ENCODE data around the gene SPTLC3.
"Not testable (repeated sequence)": the region's sequence is repeated elsewhere in the genome, so short reads cannot be mapped to it uniquely, and the experiment has no call there.

The SPTLC3 gene

GRCh38 chr20:12976720-12977309 is 32.0 kb upstream of the SPTLC3 start:
- Histone ChIP-seq H3K27ac (ENCODE audit: low read length) (no peak overlapping the region), H3K79me2 (ENCODE audit: low read length) (no peaks in the 10 kb centered on the region), H4K20me1 (ENCODE audit: insufficient read depth, low read length) (no peaks in the 10 kb centered on the region), H3K4me3 (ENCODE audit: low read length) (no peak overlapping the region), H3K27me3 (ENCODE audit: low read depth, low read length) (peaks cover 17% of the 10 kb centered on the region; the same call in 1 of the 2 replicates), H2AFZ (ENCODE audit: low read depth, low read length) (no peak overlapping the region), H3K9me3 (ENCODE audit: insufficient read depth, low read length) (no peaks in the 10 kb centered on the region), H3K36me3 (replicated peaks; ENCODE audit: low read depth, low read length) (no peaks in the 10 kb centered on the region), H3K9ac (ENCODE audit: low read length) (no peak overlapping the region), H3K4me1 (ENCODE audit: low read length) (no peaks in the 10 kb centered on the region), H3K4me2 (ENCODE audit: low read length) (no peak overlapping the region)
- TF ChIP-seq, protein P1, sequence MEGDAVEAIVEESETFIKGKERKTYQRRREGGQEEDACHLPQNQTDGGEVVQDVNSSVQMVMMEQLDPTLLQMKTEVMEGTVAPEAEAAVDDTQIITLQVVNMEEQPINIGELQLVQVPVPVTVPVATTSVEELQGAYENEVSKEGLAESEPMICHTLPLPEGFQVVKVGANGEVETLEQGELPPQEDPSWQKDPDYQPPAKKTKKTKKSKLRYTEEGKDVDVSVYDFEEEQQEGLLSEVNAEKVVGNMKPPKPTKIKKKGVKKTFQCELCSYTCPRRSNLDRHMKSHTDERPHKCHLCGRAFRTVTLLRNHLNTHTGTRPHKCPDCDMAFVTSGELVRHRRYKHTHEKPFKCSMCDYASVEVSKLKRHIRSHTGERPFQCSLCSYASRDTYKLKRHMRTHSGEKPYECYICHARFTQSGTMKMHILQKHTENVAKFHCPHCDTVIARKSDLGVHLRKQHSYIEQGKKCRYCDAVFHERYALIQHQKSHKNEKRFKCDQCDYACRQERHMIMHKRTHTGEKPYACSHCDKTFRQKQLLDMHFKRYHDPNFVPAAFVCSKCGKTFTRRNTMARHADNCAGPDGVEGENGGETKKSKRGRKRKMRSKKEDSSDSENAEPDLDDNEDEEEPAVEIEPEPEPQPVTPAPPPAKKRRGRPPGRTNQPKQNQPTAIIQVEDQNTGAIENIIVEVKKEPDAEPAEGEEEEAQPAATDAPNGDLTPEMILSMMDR (IDR thresholded peaks at IDR 0.05; ENCODE audit: low read depth, low read length) = no peak
- TF ChIP-seq EZH2phosphoT487 (IDR thresholded peaks at IDR 0.05; ENCODE audit: low read depth) = no peak

DNA sequence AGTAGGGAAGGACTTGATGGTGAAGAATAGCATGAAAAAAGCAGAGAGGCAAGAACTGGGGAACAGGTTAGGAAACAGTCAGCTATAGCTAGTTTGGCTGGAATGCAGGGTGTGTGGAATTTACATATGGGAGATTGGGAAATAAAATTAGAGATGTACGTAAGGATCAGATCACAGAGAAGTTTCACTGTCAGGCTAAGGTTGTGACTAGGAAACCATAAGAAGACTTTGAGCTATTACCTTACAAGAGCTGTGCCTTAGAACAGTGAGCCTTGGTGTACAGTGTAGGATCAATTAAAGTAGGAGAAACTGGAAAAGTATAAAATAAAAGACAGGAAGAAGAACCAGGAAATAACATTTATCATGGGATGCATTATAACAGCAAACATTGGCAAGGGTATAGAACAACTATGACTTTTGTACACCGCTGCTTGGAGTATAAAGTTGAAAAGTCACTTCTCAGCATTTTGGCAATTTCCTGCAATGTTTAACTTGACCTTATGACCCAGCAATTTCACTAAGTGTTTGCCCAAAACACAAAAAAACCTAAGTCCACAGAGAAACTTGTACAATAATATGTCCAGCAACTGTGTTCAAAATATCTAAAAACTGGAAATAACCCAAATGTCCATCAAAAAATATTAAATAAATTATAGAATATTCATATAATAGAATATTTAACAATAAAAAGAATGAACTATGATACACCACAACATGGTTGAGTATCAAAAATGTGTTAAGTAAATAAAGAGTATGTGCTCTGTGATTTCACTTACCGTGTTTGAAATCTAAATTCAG is 31.2 kb upstream of the SPTLC3 start:
- no peaks in the 10 kb centered on the region for H4K20me1 ChIP-seq (ENCODE audit: insufficient read depth, low read length)
- peaks cover 17% of the 10 kb centered on the region; the same call in 1 of the 2 replicates for H3K27me3 ChIP-seq (ENCODE audit: low read depth, low read length)
- H3K9me3 ChIP-seq (ENCODE audit: insufficient read depth, low read length) = no peaks in the 10 kb centered on the region
- H3K9ac ChIP-seq (ENCODE audit: low read length) = no peak overlapping the region
- no peaks in the 10 kb centered on the region for H3K79me2 ChIP-seq (ENCODE audit: low read length)
- TF ChIP-seq, protein P1 (IDR thresholded peaks at IDR 0.05; ENCODE audit: low read depth, low read length) = no peak
- no peak for TF ChIP-seq EZH2phosphoT487 (IDR thresholded peaks at IDR 0.05; ENCODE audit: low read depth)
- no peak overlapping the region for H2AFZ ChIP-seq (ENCODE audit: low read depth, low read length)
- H3K4me2 ChIP-seq (ENCODE audit: low read length) = no peak overlapping the region
- H3K27ac ChIP-seq (ENCODE audit: low read length) = no peak overlapping the region
- no peak overlapping the region for H3K4me3 ChIP-seq (ENCODE audit: low read length)
- H3K4me1 ChIP-seq (ENCODE audit: low read length) = no peaks in the 10 kb centered on the region
- H3K36me3 ChIP-seq (replicated peaks; ENCODE audit: low read depth, low read length) = no peaks in the 10 kb centered on the region

DNA sequence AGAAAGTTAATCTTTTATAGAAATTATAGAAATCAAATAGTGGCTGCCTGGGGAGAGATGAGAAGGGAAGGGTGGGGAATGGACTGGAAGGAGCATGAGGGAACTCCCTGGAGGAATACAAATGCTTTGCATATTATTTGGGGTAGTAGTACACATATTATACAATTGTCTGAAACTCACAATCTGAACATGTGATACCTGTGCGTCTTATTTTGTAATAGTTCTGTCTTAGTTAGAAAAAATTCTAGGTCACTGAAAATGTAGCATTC is 30.7 kb upstream of the SPTLC3 start:
- H2AFZ ChIP-seq (ENCODE audit: low read depth, low read length) = no peak overlapping the region
- H3K4me2 ChIP-seq (ENCODE audit: low read length) = no peak overlapping the region
- no peaks in the 10 kb centered on the region for H3K36me3 ChIP-seq (replicated peaks; ENCODE audit: low read depth, low read length)
- no peaks in the 10 kb centered on the region for H4K20me1 ChIP-seq (ENCODE audit: insufficient read depth, low read length)
- no peaks in the 10 kb centered on the region for H3K79me2 ChIP-seq (ENCODE audit: low read length)
- no peaks in the 10 kb centered on the region for H3K9me3 ChIP-seq (ENCODE audit: insufficient read depth, low read length)
- H3K27ac ChIP-seq (ENCODE audit: low read length) = no peak overlapping the region
- no peak overlapping the region for H3K9ac ChIP-seq (ENCODE audit: low read length)
- no peaks in the 10 kb centered on the region for H3K4me1 ChIP-seq (ENCODE audit: low read length)
- H3K27me3 ChIP-seq (ENCODE audit: low read depth, low read length) = peaks cover 17% of the 10 kb centered on the region; the same call in 1 of the 2 replicates
- no peak for TF ChIP-seq EZH2phosphoT487 (IDR thresholded peaks at IDR 0.05; ENCODE audit: low read depth)
- TF ChIP-seq, protein P1 (IDR thresholded peaks at IDR 0.05; ENCODE audit: low read depth, low read length) = no peak
- no peak overlapping the region for H3K4me3 ChIP-seq (ENCODE audit: low read length)

DNA sequence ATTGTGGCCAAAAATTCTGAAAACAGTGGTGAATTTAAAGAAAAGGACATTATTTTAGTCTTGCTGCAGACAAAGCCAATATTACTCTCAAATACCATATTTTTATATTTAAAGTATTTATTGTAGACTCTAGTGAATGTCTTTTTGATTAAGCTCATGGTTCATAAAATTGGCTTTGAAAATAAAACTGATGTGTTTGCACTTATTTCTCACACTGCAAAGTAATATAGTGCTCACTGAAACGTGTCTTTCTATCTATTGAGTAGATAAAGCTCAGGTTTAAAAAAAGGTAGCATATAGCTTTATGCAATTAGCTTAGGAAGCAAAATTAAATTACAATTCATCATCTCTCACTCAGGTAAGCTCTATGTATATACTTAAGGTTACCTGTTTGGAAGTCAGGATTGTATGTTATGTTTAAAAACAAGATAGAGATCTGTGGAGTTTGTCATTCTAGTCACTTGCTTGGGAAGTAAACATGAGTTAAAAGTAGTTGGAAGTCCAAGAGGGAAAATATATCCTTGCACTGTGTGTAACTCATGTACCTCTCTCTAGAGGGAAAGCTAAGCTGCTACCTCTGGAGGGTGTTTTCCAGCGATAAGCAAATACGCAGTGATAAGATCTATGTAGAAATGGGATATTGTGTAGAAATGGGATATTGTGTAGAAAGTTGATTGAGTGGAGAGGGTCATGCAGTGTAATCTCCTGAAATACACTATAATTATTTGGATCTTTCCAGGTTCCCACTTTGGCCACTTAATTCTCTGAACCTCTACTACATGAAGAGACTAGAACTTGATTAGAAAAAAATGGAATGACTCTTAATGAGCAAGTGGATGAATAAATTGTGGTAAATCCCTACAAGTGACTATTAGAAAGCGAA is 29.9 kb upstream of the SPTLC3 start:
- H3K9me3 ChIP-seq (ENCODE audit: insufficient read depth, low read length) = no peaks in the 10 kb centered on the region
- no peaks in the 10 kb centered on the region for H3K79me2 ChIP-seq (ENCODE audit: low read length)
- TF ChIP-seq EZH2phosphoT487 (IDR thresholded peaks at IDR 0.05; ENCODE audit: low read depth) = no peak
- TF ChIP-seq, protein P1 (IDR thresholded peaks at IDR 0.05; ENCODE audit: low read depth, low read length) = no peak
- H4K20me1 ChIP-seq (ENCODE audit: insufficient read depth, low read length) = no peaks in the 10 kb centered on the region
- H3K27ac ChIP-seq (ENCODE audit: low read length) = no peak overlapping the region
- no peak overlapping the region for H3K9ac ChIP-seq (ENCODE audit: low read length)
- H3K36me3 ChIP-seq (replicated peaks; ENCODE audit: low read depth, low read length) = no peaks in the 10 kb centered on the region
- no peak overlapping the region for H2AFZ ChIP-seq (ENCODE audit: low read depth, low read length)
- peaks cover 17% of the 10 kb centered on the region; the same call in 1 of the 2 replicates for H3K27me3 ChIP-seq (ENCODE audit: low read depth, low read length)
- H3K4me1 ChIP-seq (ENCODE audit: low read length) = no peaks in the 10 kb centered on the region
- H3K4me3 ChIP-seq (ENCODE audit: low read length) = no peak overlapping the region
- no peak overlapping the region for H3K4me2 ChIP-seq (ENCODE audit: low read length)

GRCh38 chr20:12979713-12980112 is 29.1 kb upstream of the SPTLC3 start:
- H3K4me3 ChIP-seq (ENCODE audit: low read length); H3K79me2 ChIP-seq (ENCODE audit: low read length); H3K9ac ChIP-seq (ENCODE audit: low read length); H3K36me3 ChIP-seq (replicated peaks; ENCODE audit: low read depth, low read length); H3K4me1 ChIP-seq (ENCODE audit: low read length); H3K27ac ChIP-seq (ENCODE audit: low read length); H2AFZ ChIP-seq (ENCODE audit: low read depth, low read length); H3K4me2 ChIP-seq (ENCODE audit: low read length); H4K20me1 ChIP-seq (ENCODE audit: insufficient read depth, low read length); H3K9me3 ChIP-seq (ENCODE audit: insufficient read depth, low read length): not testable (repeated sequence)
- H3K27me3 ChIP-seq (ENCODE audit: low read depth, low read length) = peaks cover 17% of the 10 kb centered on the region; the same call in 1 of the 2 replicates

Data from OCI-LY3 (cell line).